Measurements from ENCODE around the gene KCNK7.

DNA sequence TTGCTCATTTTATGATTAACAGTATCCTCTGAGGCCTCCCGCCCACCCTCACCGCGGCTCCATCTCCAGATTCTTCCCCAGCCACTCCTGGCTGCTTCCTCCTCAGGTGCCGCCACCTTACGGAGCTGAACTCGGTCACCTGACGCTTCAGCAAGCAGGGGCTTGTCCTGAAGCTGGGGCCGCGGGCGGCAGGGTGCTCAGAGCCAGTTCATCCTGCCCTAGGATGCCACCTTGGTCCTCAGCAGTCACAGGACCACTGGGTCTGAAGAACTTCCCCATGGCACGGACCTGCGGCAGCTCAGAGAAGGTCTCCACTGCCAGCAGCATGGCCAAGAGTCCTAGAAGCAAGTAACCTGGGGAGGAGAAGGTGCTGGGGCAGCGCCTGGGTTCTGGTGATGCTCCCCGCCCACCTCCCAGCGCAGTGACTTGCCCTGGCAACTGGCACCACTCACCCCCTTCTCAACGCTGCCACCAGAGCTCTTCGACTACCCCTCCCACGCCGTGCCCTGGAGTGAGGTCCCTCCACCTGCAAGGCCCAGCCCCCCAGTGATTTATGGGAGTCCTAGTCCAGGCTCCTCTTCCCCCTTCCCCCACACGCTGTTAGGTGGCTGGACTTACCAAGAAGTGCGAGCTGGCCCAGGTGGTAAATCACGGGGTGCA lies 2.6 kb downstream of the KCNK7 start:
- TF ChIP-seq, protein P1, sequence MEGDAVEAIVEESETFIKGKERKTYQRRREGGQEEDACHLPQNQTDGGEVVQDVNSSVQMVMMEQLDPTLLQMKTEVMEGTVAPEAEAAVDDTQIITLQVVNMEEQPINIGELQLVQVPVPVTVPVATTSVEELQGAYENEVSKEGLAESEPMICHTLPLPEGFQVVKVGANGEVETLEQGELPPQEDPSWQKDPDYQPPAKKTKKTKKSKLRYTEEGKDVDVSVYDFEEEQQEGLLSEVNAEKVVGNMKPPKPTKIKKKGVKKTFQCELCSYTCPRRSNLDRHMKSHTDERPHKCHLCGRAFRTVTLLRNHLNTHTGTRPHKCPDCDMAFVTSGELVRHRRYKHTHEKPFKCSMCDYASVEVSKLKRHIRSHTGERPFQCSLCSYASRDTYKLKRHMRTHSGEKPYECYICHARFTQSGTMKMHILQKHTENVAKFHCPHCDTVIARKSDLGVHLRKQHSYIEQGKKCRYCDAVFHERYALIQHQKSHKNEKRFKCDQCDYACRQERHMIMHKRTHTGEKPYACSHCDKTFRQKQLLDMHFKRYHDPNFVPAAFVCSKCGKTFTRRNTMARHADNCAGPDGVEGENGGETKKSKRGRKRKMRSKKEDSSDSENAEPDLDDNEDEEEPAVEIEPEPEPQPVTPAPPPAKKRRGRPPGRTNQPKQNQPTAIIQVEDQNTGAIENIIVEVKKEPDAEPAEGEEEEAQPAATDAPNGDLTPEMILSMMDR (conservative IDR thresholded peaks at IDR 0.05; ENCODE audit: low read depth in 2 of 2), result no peak
- TF ChIP-seq POLR2AphosphoS5 (IDR thresholded peaks at IDR 0.05; ENCODE audit: low read depth) (no peak), ZNF331 (CRISPR knock-in tag; IDR thresholded peaks at IDR 0.05; ENCODE audit: low read depth) (no peak), EZH2 (IDR thresholded peaks at IDR 0.05; ENCODE audit: low read depth, unreplicated experiment) (no peak), STAT1 (IDR thresholded peaks at IDR 0.05; ENCODE audit: unreplicated experiment) (no peak), JUNB (IDR thresholded peaks at IDR 0.05; ENCODE audit: unreplicated experiment) (no peak), EZH2phosphoT487 (IDR thresholded peaks at IDR 0.05; ENCODE audit: unreplicated experiment) (no peak), NANOG (IDR thresholded peaks at IDR 0.05; ENCODE audit: borderline replicate concordance) (no peak), ZNF114 (CRISPR knock-in tag; IDR thresholded peaks at IDR 0.05) (no peak)
- TF ChIP-seq, protein P2, sequence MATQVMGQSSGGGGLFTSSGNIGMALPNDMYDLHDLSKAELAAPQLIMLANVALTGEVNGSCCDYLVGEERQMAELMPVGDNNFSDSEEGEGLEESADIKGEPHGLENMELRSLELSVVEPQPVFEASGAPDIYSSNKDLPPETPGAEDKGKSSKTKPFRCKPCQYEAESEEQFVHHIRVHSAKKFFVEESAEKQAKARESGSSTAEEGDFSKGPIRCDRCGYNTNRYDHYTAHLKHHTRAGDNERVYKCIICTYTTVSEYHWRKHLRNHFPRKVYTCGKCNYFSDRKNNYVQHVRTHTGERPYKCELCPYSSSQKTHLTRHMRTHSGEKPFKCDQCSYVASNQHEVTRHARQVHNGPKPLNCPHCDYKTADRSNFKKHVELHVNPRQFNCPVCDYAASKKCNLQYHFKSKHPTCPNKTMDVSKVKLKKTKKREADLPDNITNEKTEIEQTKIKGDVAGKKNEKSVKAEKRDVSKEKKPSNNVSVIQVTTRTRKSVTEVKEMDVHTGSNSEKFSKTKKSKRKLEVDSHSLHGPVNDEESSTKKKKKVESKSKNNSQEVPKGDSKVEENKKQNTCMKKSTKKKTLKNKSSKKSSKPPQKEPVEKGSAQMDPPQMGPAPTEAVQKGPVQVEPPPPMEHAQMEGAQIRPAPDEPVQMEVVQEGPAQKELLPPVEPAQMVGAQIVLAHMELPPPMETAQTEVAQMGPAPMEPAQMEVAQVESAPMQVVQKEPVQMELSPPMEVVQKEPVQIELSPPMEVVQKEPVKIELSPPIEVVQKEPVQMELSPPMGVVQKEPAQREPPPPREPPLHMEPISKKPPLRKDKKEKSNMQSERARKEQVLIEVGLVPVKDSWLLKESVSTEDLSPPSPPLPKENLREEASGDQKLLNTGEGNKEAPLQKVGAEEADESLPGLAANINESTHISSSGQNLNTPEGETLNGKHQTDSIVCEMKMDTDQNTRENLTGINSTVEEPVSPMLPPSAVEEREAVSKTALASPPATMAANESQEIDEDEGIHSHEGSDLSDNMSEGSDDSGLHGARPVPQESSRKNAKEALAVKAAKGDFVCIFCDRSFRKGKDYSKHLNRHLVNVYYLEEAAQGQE (IDR thresholded peaks at IDR 0.05; ENCODE audit: unreplicated experiment), result no peak

Data from GM23338 (cell line).